Stimulated activated CD4-positive, alpha-beta T cell treated with anti-CD3 and anti-CD28 coated beads, Interleukin-1b, Interleukin-23, amount 100 ng/mL, for 1 hour (primary cell): ENCODE data around the gene TMEM147.
"Not testable (repeated sequence)": the region's sequence is repeated elsewhere in the genome, so short reads cannot be mapped to it uniquely, and the experiment has no call there.

Experiments used
- DNase-seq, 2 donors: peaks; one replicate each; pipeline ENCODE4 v3.0.0-alpha.2; 2020; ENCODE audit warnings: low read depth in 2 of 2

Gene TMEM147

GRCh38 chr19:35563207-35563829 is 17.9 kb downstream of the TMEM147 start, which contains the start of gene ATP4A:
ATP4A (minus strand) TSS chr19:35563658; CDS start chr19:35563629, 29 bp downstream.
- no peak for DNase-seq

DNA sequence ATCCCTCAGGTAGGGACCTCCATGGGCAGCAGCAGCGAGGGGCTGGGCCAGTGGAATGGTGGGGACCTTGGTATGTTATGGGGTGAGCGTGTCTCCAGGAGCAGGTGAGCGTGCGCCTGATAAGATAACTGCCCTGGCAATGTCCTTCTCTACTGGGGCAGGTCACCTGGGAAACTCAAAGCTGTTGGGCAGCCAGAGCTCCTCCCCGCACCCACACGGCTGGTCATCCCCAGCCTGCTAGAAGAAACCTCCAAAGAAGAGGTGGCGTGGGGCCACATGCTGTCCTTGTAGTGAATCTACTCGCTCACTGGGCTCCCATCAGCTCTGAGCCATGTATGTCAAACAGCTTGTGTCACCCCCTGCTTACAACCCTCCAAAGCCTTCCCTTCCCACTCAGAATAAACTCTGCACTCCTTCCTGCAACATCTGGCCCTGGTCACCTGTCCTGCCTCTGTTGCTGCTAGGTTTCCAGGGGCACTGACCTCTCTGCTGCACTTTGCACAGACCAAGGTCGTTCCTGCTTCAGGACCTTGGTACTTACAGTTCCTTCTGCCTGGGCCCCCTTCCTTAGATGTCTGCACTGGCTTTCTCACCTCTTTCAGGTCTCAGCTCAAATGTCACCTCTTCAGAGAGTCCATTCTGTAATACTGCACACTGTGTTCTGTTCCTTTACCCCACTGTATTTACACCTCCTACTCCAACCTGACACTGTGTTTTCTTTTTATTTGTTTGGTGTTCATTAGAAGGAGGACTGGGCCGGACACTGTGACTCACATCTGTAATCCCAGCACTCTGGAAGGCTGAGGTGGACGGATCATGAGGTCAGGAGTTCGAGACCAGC is 19.8 kb downstream of the TMEM147 start:
- no peak for DNase-seq

DNA sequence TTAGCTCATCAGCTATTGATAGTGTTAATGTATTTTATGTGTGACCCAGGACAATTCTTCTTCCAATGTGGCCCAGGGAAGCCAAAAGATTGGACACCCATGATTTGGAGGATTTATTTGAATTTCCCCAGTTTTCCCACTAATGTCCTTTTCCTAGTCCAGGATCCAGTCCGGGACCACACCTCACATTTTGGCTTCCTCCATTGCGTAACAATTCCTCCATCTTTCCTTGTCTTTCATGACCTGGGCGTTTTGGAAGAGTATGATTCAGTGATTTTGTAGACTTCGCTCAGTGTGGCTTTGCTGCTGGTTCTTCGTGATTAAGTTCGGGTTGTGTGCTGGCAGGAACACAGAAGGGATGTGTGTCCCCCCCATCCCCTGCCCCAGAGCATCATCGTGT is 21.3 kb downstream of the TMEM147 start:
- DNase-seq: no peak

GRCh38 chr19:35569281-35569781 is 23.9 kb downstream of the TMEM147 start:
- no peak for DNase-seq

- DNase-seq: no peak
These were observed 26.1 kb downstream of the TMEM147 start for GRCh38 chr19:35571406-35571965.

DNA sequence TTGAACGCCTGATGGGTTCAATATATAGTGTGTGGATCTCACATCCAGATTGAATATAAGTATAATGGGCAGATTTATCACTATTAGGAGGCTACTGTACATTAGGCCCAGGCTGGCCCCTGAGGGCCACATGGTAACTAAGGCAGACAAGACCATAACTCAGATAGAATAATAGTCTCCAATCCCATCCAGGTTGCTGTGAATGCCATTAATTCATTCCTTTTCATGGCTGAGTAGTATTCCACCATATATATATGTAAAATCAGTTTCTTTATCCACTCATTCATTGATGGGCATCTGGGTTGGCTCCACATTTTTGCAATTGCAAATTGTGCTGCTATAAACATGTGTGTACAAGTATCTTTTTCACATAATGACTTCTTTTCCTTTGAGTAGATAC is 32.5 kb downstream of the TMEM147 start:
- no peak for DNase-seq

GRCh38 chr19:35578707-35579106 is 33.3 kb downstream of the TMEM147 start:
- no peak for DNase-seq

DNA sequence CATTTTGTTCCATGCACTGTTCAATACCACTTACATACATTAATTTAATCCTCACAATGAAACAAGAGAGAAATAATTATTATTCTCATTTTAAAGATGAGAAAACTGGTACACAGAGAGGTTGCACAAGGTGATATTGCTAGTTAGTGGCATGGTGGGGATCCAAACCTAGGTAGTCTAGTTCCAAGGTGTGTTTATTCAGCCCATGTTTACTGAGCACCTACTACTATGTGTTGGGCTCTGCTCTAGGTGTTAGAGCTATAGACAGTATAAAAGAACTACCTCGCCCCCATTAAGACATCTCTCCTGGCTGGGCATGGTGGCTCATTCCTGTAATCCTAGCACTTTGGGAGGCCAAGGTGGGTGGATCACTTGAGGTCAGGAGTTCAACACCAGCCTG is 37.3 kb downstream of the TMEM147 start:
- DNase-seq: no peak

GRCh38 chr19:35585848-35586247 is 40.4 kb downstream of the TMEM147 start, which contains the start of gene PMIS2:
PMIS2 (plus strand) TSS chr19:35586173; CDS start chr19:35586260, 87 bp downstream.
- DNase-seq: no peak

- DNase-seq: no peak
These were observed 41.9 kb downstream of the TMEM147 start for GRCh38 chr19:35587321-35587720.

- DNase-seq: no peak
These were observed 45.4 kb downstream of the TMEM147 start for GRCh38 chr19:35590875-35591274.

DNA sequence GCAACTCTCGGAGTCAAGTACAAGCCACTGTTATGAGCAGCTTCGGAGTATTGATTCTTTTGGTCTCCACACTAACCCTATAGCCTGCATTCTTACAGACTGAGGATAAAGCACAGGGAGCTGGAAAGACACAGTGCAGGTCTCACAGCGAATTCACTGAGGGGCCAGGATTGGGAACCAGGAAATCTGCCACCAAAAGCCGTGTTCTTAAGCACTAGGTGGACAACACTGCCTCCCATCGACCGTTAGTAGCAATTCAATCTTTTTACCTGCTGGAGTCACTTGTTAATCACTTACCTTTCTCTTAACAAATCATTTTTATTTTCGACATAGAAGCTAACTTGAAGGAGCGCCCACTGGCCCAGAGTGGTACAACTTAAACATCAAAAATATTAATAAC is 46.8 kb downstream of the TMEM147 start:
- no peak for DNase-seq

DNA sequence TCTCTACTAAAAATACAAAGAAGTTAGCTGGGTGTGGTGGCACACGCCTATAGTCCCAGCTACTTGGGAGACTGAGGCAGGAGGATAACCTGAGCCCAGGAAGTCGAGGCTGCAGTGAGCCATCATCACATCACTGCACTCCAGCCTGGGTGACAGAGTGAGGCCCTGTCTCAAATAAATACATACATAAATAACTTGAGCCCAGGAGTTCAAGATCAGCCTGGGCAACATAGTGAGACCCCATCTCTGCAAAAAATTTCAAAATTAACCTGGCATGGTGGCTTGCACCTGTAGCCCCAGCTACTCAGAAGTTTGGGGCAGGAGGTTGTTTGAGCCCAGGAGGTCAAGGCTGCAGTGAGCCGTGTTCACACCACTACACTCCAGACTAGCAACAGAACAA is 49.6 kb downstream of the TMEM147 start:
- not testable (repeated sequence) for DNase-seq

DNA sequence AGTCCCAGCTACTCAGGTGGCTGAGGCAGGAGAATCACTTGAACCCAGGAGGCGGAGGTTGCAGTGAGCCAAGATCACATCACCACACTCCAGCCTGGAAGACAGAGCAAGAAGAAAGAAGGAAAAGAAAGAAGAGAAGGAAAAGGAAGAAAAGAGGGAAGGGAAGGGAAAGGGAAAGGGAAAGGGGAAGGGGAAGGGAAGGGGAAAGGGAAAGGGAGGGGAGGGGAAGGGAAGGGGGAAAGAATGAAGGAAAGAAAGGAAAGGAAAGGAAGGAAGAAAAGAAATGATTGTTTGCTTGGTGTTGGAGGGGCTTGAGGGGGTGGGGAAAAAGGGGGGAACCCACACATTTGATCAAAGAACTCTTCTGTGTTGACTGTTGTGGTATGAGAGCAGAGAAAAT is 50.5 kb downstream of the TMEM147 start:
- DNase-seq: no peak

DNA sequence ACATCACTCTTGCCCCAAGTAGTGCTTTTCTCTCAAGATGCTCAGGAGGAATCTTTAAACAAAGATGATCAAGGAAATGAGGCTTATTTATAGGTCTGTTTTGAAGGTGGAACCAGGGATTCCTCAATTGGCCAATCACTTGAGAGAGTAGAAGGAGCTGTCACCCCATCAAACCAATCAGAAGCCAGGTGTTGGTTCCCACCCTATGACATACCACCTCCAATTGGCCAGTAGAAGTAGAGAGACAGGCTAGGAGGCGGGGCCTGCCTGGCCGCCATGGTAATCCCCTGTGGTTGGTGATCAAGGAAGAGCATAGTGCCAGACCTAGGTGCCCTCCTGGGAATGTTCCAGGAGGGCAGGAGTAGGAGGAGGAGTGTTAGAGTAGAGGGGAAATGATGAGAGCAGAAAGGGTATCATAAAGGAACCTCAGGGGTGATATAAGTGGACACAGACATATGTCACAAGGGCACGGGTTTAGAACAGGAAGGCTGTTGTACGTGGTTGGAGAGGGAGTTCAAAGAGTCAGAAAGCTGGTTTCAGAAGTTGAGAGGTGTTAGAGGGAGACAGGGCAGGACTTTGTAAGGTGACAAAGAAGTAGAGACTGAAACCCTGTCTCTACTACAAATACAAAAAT is 51.1 kb downstream of the TMEM147 start:
- DNase-seq: no peak
